GM21526 (cell line): ENCODE data around the gene NUP98.
"Not testable (repeated sequence)": the region's sequence is repeated elsewhere in the genome, so short reads cannot be mapped to it uniquely, and the experiment has no call there.

Source experiments
- ATAC-seq: cut with Tn5 transposase; IDR thresholded peaks from one replicate; pipeline ENCODE4 v1.9.1; 2021; ENCODE audit warnings: moderate library complexity; ENCODE audit not compliant: unreplicated experiment, low FRiP score

Gene NUP98

GRCh38 chr11:3827434-3828186 lies 30.3 kb upstream of the NUP98 start:
- no peak for ATAC-seq

GRCh38 chr11:3826721-3827120 lies 29.4 kb upstream of the NUP98 start:
- no peak for ATAC-seq

DNA sequence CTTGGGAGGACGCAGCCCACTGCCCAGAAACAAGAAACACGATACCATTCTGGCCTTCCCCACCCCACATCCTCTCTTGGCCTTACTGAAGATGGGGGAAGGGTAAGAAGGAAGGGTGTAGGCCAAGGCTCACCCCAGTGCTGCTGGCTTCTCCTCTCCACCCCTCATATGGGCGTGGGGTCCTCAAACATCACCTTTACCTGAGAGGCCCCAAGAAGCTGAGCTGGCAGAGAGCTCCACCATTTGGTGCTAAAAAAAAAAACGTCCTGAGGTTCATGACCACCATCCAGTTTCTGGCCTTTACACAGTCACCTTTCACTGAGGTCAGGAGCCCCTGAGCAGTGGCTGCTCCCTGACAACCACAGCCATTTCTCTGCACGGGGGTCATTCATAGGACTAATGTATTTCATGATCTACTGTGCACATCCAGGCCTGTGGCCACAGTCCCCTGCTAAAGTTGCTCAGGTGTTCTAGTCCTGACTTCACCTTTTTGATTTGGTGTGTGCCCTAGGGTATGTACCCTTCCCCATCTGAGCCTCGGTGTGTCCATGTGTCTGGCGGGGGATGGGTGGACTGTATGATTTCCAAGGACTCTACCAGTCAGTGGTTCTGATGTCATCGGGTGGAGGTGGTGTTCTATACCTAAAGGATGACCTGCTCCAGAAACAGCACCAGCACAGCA lies 28.3 kb upstream of the NUP98 start:
- ATAC-seq, result no peak

- peak; percentile 80 for ATAC-seq
Observed at GRCh38 chr11:3824714-3825472, 27.5 kb upstream of the NUP98 start.

DNA sequence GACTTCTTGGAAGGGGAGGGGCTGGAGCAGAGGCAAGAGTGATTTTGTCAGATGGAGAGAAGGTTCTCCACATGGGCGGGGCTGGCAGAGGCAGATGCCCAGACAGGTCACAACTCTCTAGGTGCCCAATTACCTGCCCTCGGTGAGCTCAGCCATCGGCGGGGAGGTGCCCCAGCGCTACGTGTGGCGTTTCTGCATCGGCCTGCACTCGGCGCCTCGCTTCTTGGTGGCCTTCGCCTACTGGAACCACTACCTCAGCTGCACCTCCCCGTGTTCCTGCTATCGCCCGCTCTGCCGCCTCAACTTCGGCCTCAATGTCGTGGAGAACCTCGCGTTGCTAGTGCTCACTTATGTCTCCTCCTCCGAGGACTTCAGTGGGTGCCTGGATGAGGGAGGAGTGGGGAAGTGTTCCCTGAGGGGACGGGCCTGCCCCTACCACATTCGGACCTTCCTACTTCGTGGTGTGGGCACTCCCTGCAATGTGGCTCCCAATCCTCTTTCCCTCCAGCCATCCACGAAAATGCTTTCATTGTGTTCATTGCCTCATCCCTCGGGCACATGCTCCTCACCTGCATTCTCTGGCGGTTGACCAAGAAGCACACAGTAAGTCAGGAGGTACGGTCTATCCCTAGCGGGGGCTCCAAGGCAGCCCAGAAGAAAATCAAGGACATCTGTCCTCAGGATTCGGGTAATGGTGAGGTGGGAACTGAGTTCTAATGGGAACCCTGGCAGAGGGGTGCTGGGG lies 26.6 kb upstream of the NUP98 start:
- no peak for ATAC-seq

GRCh38 chr11:3823303-3823702 lies 25.9 kb upstream of the NUP98 start:
- ATAC-seq, result no peak

DNA sequence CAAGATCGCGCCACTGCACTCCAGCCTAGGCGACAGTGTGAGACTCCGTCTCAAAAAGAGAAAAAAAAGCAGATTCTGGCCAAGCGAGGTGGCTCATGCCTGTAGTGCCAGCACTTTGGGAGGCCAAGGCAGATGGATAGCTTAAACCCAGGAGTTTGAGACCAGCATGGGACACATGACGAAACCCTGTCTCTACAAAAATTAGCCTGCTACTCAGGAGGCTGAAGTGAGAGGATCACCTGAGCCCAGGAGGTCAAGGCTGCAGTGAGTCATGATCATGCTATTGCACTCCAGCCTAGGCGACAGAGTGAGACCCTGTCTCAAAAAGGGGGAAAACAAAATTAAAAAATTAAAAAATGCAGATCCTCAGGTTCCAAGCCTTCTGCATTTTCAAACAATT lies 25.0 kb upstream of the NUP98 start:
- ATAC-seq, result no peak

GRCh38 chr11:3820971-3821370 lies 23.6 kb upstream of the NUP98 start:
- ATAC-seq, result no peak

DNA sequence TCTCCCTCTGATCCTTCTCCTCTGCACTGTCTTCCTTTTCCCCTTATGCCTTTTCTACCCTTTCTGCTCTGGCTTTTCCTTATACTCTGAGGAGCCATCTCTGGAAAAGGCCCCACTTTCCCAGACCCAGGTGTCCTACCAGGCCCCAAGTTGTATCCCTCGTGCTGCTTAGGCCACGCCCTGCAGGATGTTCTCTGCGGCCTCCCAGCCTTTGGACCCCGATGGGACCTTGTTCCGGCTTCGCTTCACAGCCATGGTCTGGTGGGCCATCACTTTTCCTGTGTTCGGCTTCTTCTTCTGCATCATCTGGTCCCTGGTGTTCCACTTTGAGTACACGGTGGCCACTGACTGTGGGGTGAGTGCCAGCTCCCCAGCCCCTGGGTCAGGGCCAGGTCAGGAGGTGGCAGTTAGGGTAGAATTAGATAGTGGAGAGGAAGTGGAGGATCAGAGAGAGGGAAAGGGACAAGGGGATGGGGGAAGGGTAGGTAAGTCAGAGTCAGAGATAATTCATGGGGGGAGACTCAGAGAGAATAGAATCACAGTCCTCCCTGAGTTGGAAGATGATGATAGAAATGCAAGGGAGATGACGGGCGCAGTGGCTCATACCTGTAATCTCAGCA lies 19.9 kb upstream of the NUP98 start:
- no peak for ATAC-seq

DNA sequence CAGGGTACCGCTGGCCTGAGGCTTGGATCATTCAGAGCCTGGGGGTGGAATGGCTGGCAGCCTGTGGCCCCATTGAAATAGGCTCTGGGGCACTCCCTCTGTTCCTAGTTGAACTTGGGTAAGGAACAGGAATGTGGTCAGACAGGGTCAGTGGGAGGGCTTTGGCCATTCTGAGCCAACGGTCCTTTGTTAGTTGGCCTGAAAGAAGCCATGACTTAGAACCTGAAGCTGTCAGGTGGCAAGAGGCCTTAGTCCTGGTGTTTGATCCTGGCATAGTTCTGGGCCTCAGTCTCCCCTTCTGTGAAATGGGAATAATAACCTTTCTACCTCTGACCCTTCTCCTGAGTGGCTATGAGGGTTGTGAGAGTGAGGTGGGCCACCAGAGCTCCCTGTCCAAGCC lies 19.3 kb upstream of the NUP98 start:
- no peak for ATAC-seq

DNA sequence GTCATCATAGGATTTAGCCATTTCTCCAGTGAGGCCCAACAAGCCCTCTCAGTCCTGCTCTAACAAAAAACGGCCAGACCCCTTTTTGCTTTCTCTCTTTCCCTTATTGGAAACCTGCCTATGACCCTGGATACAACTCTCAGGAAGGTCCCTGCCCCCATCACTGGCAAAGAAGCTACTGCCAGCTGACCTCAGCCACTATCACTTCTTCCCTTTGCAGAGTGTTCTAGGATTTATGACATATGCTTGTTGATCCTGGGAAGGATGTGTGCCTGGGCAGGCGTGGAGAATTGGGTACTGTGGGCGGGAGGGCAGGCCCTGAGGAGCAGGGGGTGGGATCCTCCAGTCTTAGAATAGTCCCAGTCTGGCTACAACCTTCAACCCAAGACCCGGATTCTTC lies 18.5 kb upstream of the NUP98 start:
- no peak for ATAC-seq

DNA sequence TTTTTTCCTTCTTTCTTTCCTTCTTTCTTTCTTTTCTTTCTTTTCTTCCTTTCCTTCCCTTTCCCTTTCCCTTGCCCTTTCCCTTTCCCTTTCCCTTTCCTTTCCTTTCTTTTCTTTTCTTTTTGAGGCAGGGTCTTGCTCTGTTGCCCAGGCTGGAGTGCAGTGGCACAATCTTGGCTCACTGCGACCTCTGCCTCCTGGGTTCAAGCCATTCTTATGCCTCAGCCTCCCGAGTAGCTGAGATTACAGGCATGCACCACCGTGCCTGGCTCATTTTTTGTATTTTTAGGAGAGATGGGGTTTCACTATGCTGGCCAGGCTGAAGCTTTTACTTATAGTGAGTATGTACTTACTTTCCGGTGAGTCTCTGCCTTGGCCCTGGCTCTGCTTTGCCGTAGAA lies 17.5 kb upstream of the NUP98 start:
- ATAC-seq, result not testable (repeated sequence)

- no peak for ATAC-seq
Observed at GRCh38 chr11:3810951-3811350, 13.6 kb upstream of the NUP98 start.

- no peak for ATAC-seq
Observed at GRCh38 chr11:3810446-3810845, 13.1 kb upstream of the NUP98 start.

- ATAC-seq, result no peak
Observed at GRCh38 chr11:3809624-3809928, 12.2 kb upstream of the NUP98 start.

GRCh38 chr11:3808861-3809623 lies 11.7 kb upstream of the NUP98 start:
- ATAC-seq, result peak; percentile 57

GRCh38 chr11:3807909-3808860 lies 10.8 kb upstream of the NUP98 start, which contains the start of gene PGAP2:
Gene PGAP2, plus strand, starts transcription at chr11:3808560. Its CDS starts 2,700 bp downstream, at chr11:3811260.
- peak; percentile 61 for ATAC-seq

GRCh38 chr11:3803726-3804495 lies 6.6 kb upstream of the NUP98 start:
- ATAC-seq, result no peak
